GM23338 (cell line): ENCODE measurements around the gene PLEKHA7. TPM values are rescaled to one million over a fixed set of nuclear protein-coding genes. Genes with fewer than 3 reads are reported as not detected.

Experiments used
- ATAC-seq: fragments of 200-7000 bp; cut with Tn5 transposase; 3 replicates; pipeline ENCODE4 v1.9.1; 2020
- DNase-seq: peaks from one replicate; pipeline ENCODE4 v3.0.0-alpha.2; 2015; ENCODE audit warnings: low spot score
- H2AFZ ChIP-seq: fragments of 200-600 bp; sonication (generic); 2 replicates; pipeline ENCODE4 v1.8.0; 2016; ENCODE audit warnings: antibody characterized with exemption, mild to moderate bottlenecking, moderate library complexity
- H3F3A ChIP-seq: fragments of 200-600 bp; sonication (generic); replicated peaks from 2 replicates; pipeline ENCODE4 v1.8.0; 2017; ENCODE audit warnings: antibody characterized with exemption, mixed run types, low read depth
- H3K27ac ChIP-seq: fragments of 200-600 bp; sonication (generic); 2 replicates; pipeline ENCODE4 v1.6.1; 2016; ENCODE audit warnings: low read depth
- H3K27me3 ChIP-seq: fragments of 200-600 bp; sonication (generic); 2 replicates; pipeline ENCODE4 v1.8.0; 2016; ENCODE audit warnings: mild to moderate bottlenecking, mixed run types, moderate library complexity; ENCODE audit not compliant: insufficient read depth
- H3K36me3 ChIP-seq: fragments of 200-600 bp; sonication (generic); 2 replicates; pipeline ENCODE4 v1.8.0; 2016; ENCODE audit warnings: mild to moderate bottlenecking; ENCODE audit not compliant: insufficient read depth
- H3K4me1 ChIP-seq: fragments of 200-600 bp; sonication (generic); 2 replicates; pipeline ENCODE4 v1.8.0; 2016; ENCODE audit warnings: mild to moderate bottlenecking, moderate library complexity; ENCODE audit not compliant: insufficient read depth
- H3K4me2 ChIP-seq: fragments of 200-600 bp; sonication (generic); 2 replicates; pipeline ENCODE4 v1.7.1; 2017; ENCODE audit warnings: mixed run types
- H3K4me3 ChIP-seq: fragments of 200-600 bp; sonication (generic); 2 replicates; pipeline ENCODE4 v1.6.1; 2016; ENCODE audit warnings: mixed run types
- H3K79me2 ChIP-seq: fragments of 200-600 bp; sonication (generic); replicated peaks from 2 replicates; pipeline ENCODE4 v1.8.0; 2017; ENCODE audit warnings: mild to moderate bottlenecking; ENCODE audit not compliant: insufficient read depth
- H3K9me2 ChIP-seq: fragments of 200-600 bp; sonication (generic); 2 replicates; pipeline ENCODE4 v1.8.0; 2017; ENCODE audit not compliant: insufficient read depth
- H4K20me1 ChIP-seq: fragments of 200-600 bp; sonication (generic); replicated peaks from 2 replicates; pipeline ENCODE4 v1.8.0; 2017; ENCODE audit warnings: mild to moderate bottlenecking; ENCODE audit not compliant: insufficient read depth
- H3K27ac Mint-ChIP-seq: 2 replicates; pipeline ENCODE4 v1.8.0; 2020; ENCODE audit warnings: inconsistent platforms, mild to moderate bottlenecking, moderate library complexity, mixed read lengths
- H3K27me3 Mint-ChIP-seq: 3 replicates; pipeline ENCODE4 v1.8.0; 2022; ENCODE audit warnings: low read depth, mild to moderate bottlenecking, moderate library complexity, mixed read lengths, inconsistent platforms; ENCODE audit not compliant: insufficient read depth, poor library complexity
- H3K36me3 Mint-ChIP-seq: 3 replicates; pipeline ENCODE4 v1.8.0; 2021; ENCODE audit warnings: low read depth, mild to moderate bottlenecking, inconsistent platforms, moderate library complexity, mixed read lengths
- H3K4me1 Mint-ChIP-seq: 3 replicates; pipeline ENCODE4 v1.8.0; 2020; ENCODE audit warnings: mild to moderate bottlenecking, inconsistent platforms, mixed read lengths
- H3K4me3 Mint-ChIP-seq: 3 replicates; pipeline ENCODE4 v1.8.0; 2021; ENCODE audit warnings: moderate library complexity, mild to moderate bottlenecking, inconsistent platforms, mixed read lengths
- H3K9me3 Mint-ChIP-seq: 3 replicates; pipeline ENCODE4 v1.8.0; 2020; ENCODE audit warnings: moderate library complexity, mild to moderate bottlenecking, inconsistent platforms, mixed read lengths
- CREB1 ChIP-seq: fragments of 250-450 bp; sonication (Bioruptor Pico); IDR thresholded peaks from 2 replicates; pipeline ENCODE4 v1.5.0; 2020; ENCODE audit warnings: low read depth, mild to moderate bottlenecking, moderate library complexity
- CTCF ChIP-seq, 2 experiments: fragments of 200-600 bp in 1 of 2; sonication (generic) in 1 of 2; conservative IDR thresholded peaks; 2 replicates each; pipeline versions ENCODE4 v1.5.1 to v1.6.1; 2016 to 2017; ENCODE audit warnings: antibody characterized with exemption in 2 of 2, low read depth in 2 of 2, mild to moderate bottlenecking in 2 of 2, moderate library complexity in 1 of 2
- ETS1 ChIP-seq: IDR thresholded peaks from 2 replicates; pipeline ENCODE4 v1.6.1; 2016; ENCODE audit warnings: antibody characterized with exemption
- EZH2 ChIP-seq: fragments of 200-600 bp; sonication (generic); IDR thresholded peaks from one replicate; pipeline ENCODE4 v1.8.0; 2017; ENCODE audit warnings: antibody characterized with exemption, mild to moderate bottlenecking, low read depth; ENCODE audit not compliant: unreplicated experiment
- EZH2phosphoT487 ChIP-seq: fragments of 200-600 bp; sonication (generic); IDR thresholded peaks from one replicate; pipeline ENCODE4 v1.8.1; 2018; ENCODE audit warnings: antibody characterized with exemption; ENCODE audit not compliant: unreplicated experiment
- JUNB ChIP-seq: IDR thresholded peaks from one replicate; pipeline ENCODE4 v1.6.1; 2016; ENCODE audit warnings: antibody characterized with exemption; ENCODE audit not compliant: unreplicated experiment
- NANOG ChIP-seq: IDR thresholded peaks from 2 replicates; pipeline ENCODE4 v1.6.1; 2016; ENCODE audit warnings: antibody characterized with exemption, borderline replicate concordance
- POLR2AphosphoS5 ChIP-seq: IDR thresholded peaks from 2 replicates; pipeline ENCODE4 v1.6.1; 2016; ENCODE audit warnings: antibody characterized with exemption, low read depth
- STAT1 ChIP-seq: IDR thresholded peaks from one replicate; pipeline ENCODE4 v1.6.1; 2016; ENCODE audit warnings: antibody characterized with exemption; ENCODE audit not compliant: unreplicated experiment
- ZNF114 ChIP-seq: fragments of 250-450 bp; sonication (Bioruptor Pico); IDR thresholded peaks from 2 replicates; pipeline ENCODE4 v1.5.0; 2020; ENCODE audit warnings: mild to moderate bottlenecking, moderate library complexity
- ZNF331 ChIP-seq: fragments of 250-450 bp; sonication (Bioruptor Pico); IDR thresholded peaks from 2 replicates; pipeline ENCODE4 v1.5.0; 2020; ENCODE audit warnings: low read depth, mild to moderate bottlenecking, moderate library complexity
- ZNF462 ChIP-seq: fragments of 250-450 bp; sonication (Bioruptor Pico); IDR thresholded peaks from 2 replicates; pipeline ENCODE4 v1.5.0; 2020; ENCODE audit warnings: mild to moderate bottlenecking, moderate library complexity
- polyA plus RNA-seq: library from polyadenylated mRNA; unstranded; fragments of >200 nt; fragmentation: Nextera tagmentation; extraction: Ambion mirVana; gene quantifications from 2 replicates; pipeline ENCODE4 v1.2.1, GENCODE V29; 2016
- total RNA-seq: library from RNA; depleted of rRNA; stranded (reverse); fragments of >200 nt; shearing (Covaris generic); gene quantifications from 2 replicates; pipeline ENCODE4 v1.2.3, GENCODE V29; 2014

PLEKHA7 gene
- total and polyA plus RNA-seq, 2 experiments from 2014 or later, result 9.7 to 15.8 TPM

- TF ChIP-seq NANOG (no peak), EZH2phosphoT487 (no peak)
- peaks cover 36% of the 10 kb centered on the region for H3K27me3 Mint-ChIP-seq
Measured at GRCh38 chr11:16921668-16922067, 92.5 kb downstream of the PLEKHA7 start.

GRCh38 chr11:16921019-16921418, 93.2 kb downstream of the PLEKHA7 start:
- ATAC-seq (no peak), DNase-seq (no peak)
- Histone ChIP-seq H3K4me2 (no peak overlapping the region), H3F3A (peaks cover 2% of the 10 kb centered on the region), H2AFZ (no peak overlapping the region), H3K36me3 (no peaks in the 10 kb centered on the region), H3K4me1 (peaks cover 18% of the 10 kb centered on the region), H3K27ac (no peak overlapping the region), H3K9me2 (no peaks in the 10 kb centered on the region), H3K79me2 (no peaks in the 10 kb centered on the region; the same call in 1 of the 2 replicates), H4K20me1 (peaks cover 16% of the 10 kb centered on the region), H3K4me3 (no peak overlapping the region), H3K27me3 (peaks cover 36% of the 10 kb centered on the region)
- no peak overlapping the region for H3K27ac Mint-ChIP-seq
- H3K27me3 Mint-ChIP-seq, result peaks cover 30% of the 10 kb centered on the region
- H3K4me3 Mint-ChIP-seq, result no peak overlapping the region
- peaks cover 22% of the 10 kb centered on the region for H3K4me1 Mint-ChIP-seq
- H3K9me3 Mint-ChIP-seq, result no peaks in the 10 kb centered on the region
- H3K36me3 Mint-ChIP-seq, result no peaks in the 10 kb centered on the region; the same call in 2 of the 3 replicates
- TF ChIP-seq CTCF (conservative IDR thresholded peaks at IDR 0.05; ENCODE audit: low read depth in 2 of 2), result no peak
- TF ChIP-seq CREB1 (CRISPR knock-in tag), result no peak
- TF ChIP-seq STAT1, result no peak
- TF ChIP-seq EZH2phosphoT487, result no peak
- TF ChIP-seq NANOG, result no peak
- TF ChIP-seq EZH2, result no peak
- no peak for TF ChIP-seq ZNF331
- no peak for TF ChIP-seq POLR2AphosphoS5
- no peak for TF ChIP-seq ETS1
- no peak for TF ChIP-seq ZNF462 (CRISPR knock-in tag)
- TF ChIP-seq ZNF114, result no peak
- no peak for TF ChIP-seq JUNB

More at GRCh38 chr11:16921668-16922067, 92.5 kb downstream of the PLEKHA7 start:
- ATAC-seq (no peak), DNase-seq (no peak)
- Histone ChIP-seq H2AFZ (no peak overlapping the region), H4K20me1 (peaks cover 23% of the 10 kb centered on the region), H3K9me2 (no peaks in the 10 kb centered on the region), H3K79me2 (no peaks in the 10 kb centered on the region; the same call in 1 of the 2 replicates), H3K27ac (no peak overlapping the region), H3F3A (peaks cover 8% of the 10 kb centered on the region), H3K4me3 (no peak overlapping the region), H3K4me2 (no peak overlapping the region), H3K27me3 (peaks cover 42% of the 10 kb centered on the region), H3K36me3 (no peaks in the 10 kb centered on the region), H3K4me1 (peaks cover 24% of the 10 kb centered on the region)
- no peaks in the 10 kb centered on the region for H3K9me3 Mint-ChIP-seq
- H3K27ac Mint-ChIP-seq, result no peak overlapping the region
- peaks cover 28% of the 10 kb centered on the region for H3K4me1 Mint-ChIP-seq
- H3K4me3 Mint-ChIP-seq, result no peak overlapping the region
- H3K36me3 Mint-ChIP-seq, result no peaks in the 10 kb centered on the region; the same call in 2 of the 3 replicates
